ENCODE data around the gene SLC6A12. TPM values are rescaled to one million over a fixed set of nuclear protein-coding genes. Genes with fewer than 3 reads are reported as not detected.

Gene SLC6A12
- total RNA-seq, 1 experiment from 2014 or later, result 0.17 TPM

DNA sequence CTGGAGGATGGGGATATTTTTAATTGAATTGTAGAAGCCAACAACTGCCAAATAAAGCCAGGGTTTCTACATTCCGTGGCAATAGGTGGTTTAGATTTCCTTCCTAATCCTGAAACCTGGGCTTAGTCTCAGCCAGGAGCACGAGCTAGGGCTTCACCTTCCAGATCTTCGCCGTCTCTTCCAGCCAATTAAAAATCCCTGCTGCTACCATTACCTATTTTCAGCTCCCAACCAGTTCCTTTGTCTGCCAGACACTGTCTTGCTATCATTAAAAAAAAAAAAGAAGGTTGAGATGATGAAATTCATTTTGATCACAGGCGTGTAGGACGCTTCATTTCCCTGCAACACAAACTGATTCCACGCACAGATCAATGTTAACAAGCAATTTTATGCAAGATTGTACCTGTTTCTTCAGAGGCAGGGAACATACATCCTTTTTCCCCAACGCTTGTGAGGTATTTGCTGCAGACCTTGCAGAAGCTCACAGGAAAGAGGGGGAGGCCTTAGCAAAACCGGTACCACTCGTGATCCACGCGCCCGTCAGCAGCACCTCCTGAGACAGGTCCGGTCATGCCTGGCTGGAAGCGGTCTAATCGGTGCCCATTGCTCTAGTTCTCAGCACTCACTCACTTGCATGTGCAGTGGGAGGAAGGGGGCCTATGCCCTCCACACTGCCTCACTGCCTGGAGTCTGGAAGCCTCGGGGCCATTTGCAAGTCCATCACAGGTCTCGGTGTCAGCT is 65.1 kb downstream of the SLC6A12 start:
- Histone ChIP-seq H2BK5ac (ENCODE audit: insufficient read length, low read length) (no peak overlapping the region), H2BK12ac (ENCODE audit: insufficient read length, low read depth, low read length) (no peak overlapping the region), H3K27ac (ENCODE audit: insufficient read length, low read depth, low read length) (no peak overlapping the region), H2BK120ac (ENCODE audit: low read depth, low read length, poor library complexity, severe bottlenecking) (no peak overlapping the region), H3K23me2 (ENCODE audit: insufficient read length, low read depth, low read length, poor library complexity, severe bottlenecking) (no peaks in the 10 kb centered on the region), H4K8ac (replicated peaks; ENCODE audit: insufficient read length, low read depth, low read length) (no peak overlapping the region), H3T11ph (ENCODE audit: low read length) (no peak overlapping the region), H4K91ac (ENCODE audit: insufficient read length, low read depth, low read length) (no peak overlapping the region), H2BK20ac (ENCODE audit: low read depth, low read length, poor library complexity, severe bottlenecking) (no peak overlapping the region), H3K79me2 (ENCODE audit: insufficient read depth, low read length) (no peaks in the 10 kb centered on the region), H3K4ac (ENCODE audit: low read depth, low read length) (no peak overlapping the region), H3K9me3 (ENCODE audit: control insufficient read depth, low read depth, low read length) (no peaks in the 10 kb centered on the region), H3K23ac (ENCODE audit: insufficient read length, low read depth, low read length) (no peak overlapping the region), H3K56ac (ENCODE audit: insufficient read length, low read depth, low read length) (no peak overlapping the region), H4K5ac (ENCODE audit: insufficient read length, low read depth, low read length) (no peak overlapping the region), H4K20me1 (ENCODE audit: control insufficient read depth, insufficient read depth, insufficient read length) (no peaks in the 10 kb centered on the region), H3K79me1 (ENCODE audit: insufficient read depth, low read depth, low read length, poor library complexity, severe bottlenecking) (no peaks in the 10 kb centered on the region), H3K9ac (ENCODE audit: extremely low read depth, insufficient read length, low read length) (no peak overlapping the region), H3K14ac (ENCODE audit: insufficient read depth, low read length) (no peak overlapping the region), H2AFZ (ENCODE audit: low read length) (no peak overlapping the region), H3K27me3 (ENCODE audit: insufficient read depth, low read length) (no peaks in the 10 kb centered on the region), H2AK5ac (ENCODE audit: insufficient read length, low read length) (no peak overlapping the region), H3K18ac (ENCODE audit: insufficient read length, low read depth, low read length) (no peak overlapping the region), H2BK15ac (ENCODE audit: low read depth, low read length) (no peak overlapping the region), H3K4me2 (ENCODE audit: insufficient read depth, insufficient read length, low read length) (no peak overlapping the region), H3K4me1 (ENCODE audit: insufficient read depth, low read length) (peaks cover 1% of the 10 kb centered on the region; the same call in 1 of the 2 replicates)
- H3K27me3 Mint-ChIP-seq (ENCODE audit: low read depth), result peaks cover 16% of the 10 kb centered on the region
- no peak overlapping the region for H3K4me3 Mint-ChIP-seq
- H3K9me3 Mint-ChIP-seq, result no peaks in the 10 kb centered on the region; a peak in 2 of 5 replicates
- no CpG with 5 or more reads among the region's 18 CpGs for WGBS (ENCODE audit: extremely low coverage, insufficient read length, low lambda C conversion rate)
- DNase-seq, result no peak
- H3K4me1 Mint-ChIP-seq, result peaks cover 54 to 65% of the 10 kb centered on the region in 2 experiments
- TF ChIP-seq, protein P1, sequence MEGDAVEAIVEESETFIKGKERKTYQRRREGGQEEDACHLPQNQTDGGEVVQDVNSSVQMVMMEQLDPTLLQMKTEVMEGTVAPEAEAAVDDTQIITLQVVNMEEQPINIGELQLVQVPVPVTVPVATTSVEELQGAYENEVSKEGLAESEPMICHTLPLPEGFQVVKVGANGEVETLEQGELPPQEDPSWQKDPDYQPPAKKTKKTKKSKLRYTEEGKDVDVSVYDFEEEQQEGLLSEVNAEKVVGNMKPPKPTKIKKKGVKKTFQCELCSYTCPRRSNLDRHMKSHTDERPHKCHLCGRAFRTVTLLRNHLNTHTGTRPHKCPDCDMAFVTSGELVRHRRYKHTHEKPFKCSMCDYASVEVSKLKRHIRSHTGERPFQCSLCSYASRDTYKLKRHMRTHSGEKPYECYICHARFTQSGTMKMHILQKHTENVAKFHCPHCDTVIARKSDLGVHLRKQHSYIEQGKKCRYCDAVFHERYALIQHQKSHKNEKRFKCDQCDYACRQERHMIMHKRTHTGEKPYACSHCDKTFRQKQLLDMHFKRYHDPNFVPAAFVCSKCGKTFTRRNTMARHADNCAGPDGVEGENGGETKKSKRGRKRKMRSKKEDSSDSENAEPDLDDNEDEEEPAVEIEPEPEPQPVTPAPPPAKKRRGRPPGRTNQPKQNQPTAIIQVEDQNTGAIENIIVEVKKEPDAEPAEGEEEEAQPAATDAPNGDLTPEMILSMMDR (conservative IDR thresholded peaks at IDR 0.05), result no peak
- no peaks in the 10 kb centered on the region; a peak in 1 of 7 replicates for H3K36me3 Mint-ChIP-seq (ENCODE audit: insufficient read depth in 1 of 3, low read depth in 3 of 3)
- no peak overlapping the region for H3K27ac Mint-ChIP-seq
